ENCODE measurements around the gene AHNAK2.

GRCh38 chr14:105026033-105026785 is 48.0 kb upstream of the AHNAK2 start:
- TF ChIP-seq, protein P1, sequence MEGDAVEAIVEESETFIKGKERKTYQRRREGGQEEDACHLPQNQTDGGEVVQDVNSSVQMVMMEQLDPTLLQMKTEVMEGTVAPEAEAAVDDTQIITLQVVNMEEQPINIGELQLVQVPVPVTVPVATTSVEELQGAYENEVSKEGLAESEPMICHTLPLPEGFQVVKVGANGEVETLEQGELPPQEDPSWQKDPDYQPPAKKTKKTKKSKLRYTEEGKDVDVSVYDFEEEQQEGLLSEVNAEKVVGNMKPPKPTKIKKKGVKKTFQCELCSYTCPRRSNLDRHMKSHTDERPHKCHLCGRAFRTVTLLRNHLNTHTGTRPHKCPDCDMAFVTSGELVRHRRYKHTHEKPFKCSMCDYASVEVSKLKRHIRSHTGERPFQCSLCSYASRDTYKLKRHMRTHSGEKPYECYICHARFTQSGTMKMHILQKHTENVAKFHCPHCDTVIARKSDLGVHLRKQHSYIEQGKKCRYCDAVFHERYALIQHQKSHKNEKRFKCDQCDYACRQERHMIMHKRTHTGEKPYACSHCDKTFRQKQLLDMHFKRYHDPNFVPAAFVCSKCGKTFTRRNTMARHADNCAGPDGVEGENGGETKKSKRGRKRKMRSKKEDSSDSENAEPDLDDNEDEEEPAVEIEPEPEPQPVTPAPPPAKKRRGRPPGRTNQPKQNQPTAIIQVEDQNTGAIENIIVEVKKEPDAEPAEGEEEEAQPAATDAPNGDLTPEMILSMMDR (IDR thresholded peaks at IDR 0.05) = no peak
- no peak for TF ChIP-seq POLR2A (IDR thresholded peaks at IDR 0.05)

Data from body of pancreas (tissue), 4 donors.